Common myeloid progenitor, CD34-positive (primary cell): Measurements from ENCODE around the gene STAT4.

ENCODE experiments used
- CTCF ChIA-PET: fragments of 350-600 bp; sonication (Branson Sonifier 250); formaldehyde crosslinking; loops from one replicate; lab custom pipeline; 2021; ENCODE audit warnings: antibody characterized with exemption; lab: Charles Lee
- POLR2A ChIA-PET: fragments of 350-600 bp; sonication (Branson Sonifier 250); formaldehyde crosslinking; loops from one replicate; lab custom pipeline; 2021; ENCODE audit warnings: antibody characterized with exemption; lab: Charles Lee
- DNase-seq, 3 donors: peaks; one replicate each; pipeline versions ENCODE4 v3.0.0 to v3.0.0-alpha.2; 2013
- H3K27ac ChIP-seq, 2 experiments: 1 replicate in 1 of 2; 2 replicates in 1 of 2; pipeline ENCODE4 v1.7.0; 2013; ENCODE audit warnings: inconsistent platforms in 2 of 2, low read length in 2 of 2, mild to moderate bottlenecking in 2 of 2, low read depth in 1 of 2, moderate library complexity in 1 of 2; ENCODE audit not compliant: severe bottlenecking in 2 of 2, insufficient read depth in 1 of 2, poor library complexity in 1 of 2
- H3K27me3 ChIP-seq, 5 experiments: replicated peaks in 2 of 5; 1 replicate in 3 of 5; 2 replicates in 2 of 5; pipeline versions ENCODE4 v1.6.1 to v1.7.0; 2013; ENCODE audit warnings: low read length in 4 of 5, mild to moderate bottlenecking in 2 of 5, moderate library complexity in 2 of 5, inconsistent platforms in 1 of 5; ENCODE audit not compliant: insufficient read depth in 5 of 5, control insufficient read depth in 4 of 5
- H3K36me3 ChIP-seq, 4 experiments: 1 replicate in 2 of 4; 2 replicates in 2 of 4; pipeline versions ENCODE4 v1.6.1 to v1.7.0; 2013; ENCODE audit warnings: low read length in 3 of 4, control low read depth in 1 of 4, mild to moderate bottlenecking in 1 of 4; ENCODE audit not compliant: control insufficient read depth in 4 of 4, insufficient read depth in 4 of 4
- H3K4me1 ChIP-seq, 4 experiments: 1 replicate in 3 of 4; 2 replicates in 1 of 4; pipeline versions ENCODE4 v1.6.1 to v1.7.1; 2013; ENCODE audit warnings: low read length in 3 of 4, mild to moderate bottlenecking in 3 of 4, control low read depth in 1 of 4, inconsistent platforms in 1 of 4, moderate library complexity in 1 of 4; ENCODE audit not compliant: control insufficient read depth in 4 of 4, insufficient read depth in 4 of 4; ENCODE audit errors: control extremely low read depth in 1 of 4
- H3K4me3 ChIP-seq, 7 experiments: 1 replicate in 4 of 7; 2 replicates in 3 of 7; pipeline versions ENCODE4 v1.5.1 to v1.7.0; 2013; ENCODE audit warnings: mild to moderate bottlenecking in 7 of 7, low read length in 6 of 7, moderate library complexity in 6 of 7, inconsistent platforms in 2 of 7, low read depth in 2 of 7, control low read depth in 1 of 7; ENCODE audit not compliant: insufficient read depth in 4 of 7, control insufficient read depth in 1 of 7; ENCODE audit errors: extremely low read depth in 1 of 7
- H3K9me3 ChIP-seq, 5 experiments: 1 replicate in 4 of 5; 2 replicates in 1 of 5; pipeline versions ENCODE4 v1.6.1 to v1.7.1; 2013; ENCODE audit warnings: low read length in 4 of 5, mild to moderate bottlenecking in 2 of 5, inconsistent platforms in 1 of 5, low read depth in 1 of 5, moderate library complexity in 1 of 5; ENCODE audit not compliant: control insufficient read depth in 4 of 5, insufficient read depth in 2 of 5; ENCODE audit errors: control extremely low read depth in 1 of 5
- WGBS: methylation state at CpG from one replicate; pipeline ENCODE4 v1.1.5; 2013; ENCODE audit not compliant: insufficient coverage; 5-methylcytosine and 5-hydroxymethylcytosine counted together

Gene STAT4

GRCh38 chr2:191056228-191056627 lies 94.6 kb downstream of the STAT4 start:
- Histone ChIP-seq H3K4me3 (peak overlapping the region in 2 of 7 experiments; percentile 16 to 54), H3K4me1 (peaks cover 8 to 23% (median 18%) of the 10 kb centered on the region in 4 experiments), H3K27ac (no peak overlapping the region), H3K9me3 (no peaks in the 10 kb centered on the region), H3K27me3 (no peaks in the 10 kb centered on the region), H3K36me3 (no peaks in the 10 kb centered on the region)
- peak; percentile 28 to 68 (median 62) for DNase-seq
- CTCF ChIA-PET = interaction anchor here (1.2 to 12.1 kb wide), 2 partner anchors 94 to 101 kb away, joined by 3 to 250 read pairs; no protein-coding TSS in a partner anchor
- WGBS = 83% methylated on average over 1 of the region's 2 CpGs
- POLR2A ChIA-PET = no interaction called here

GRCh38 chr2:191053256-191053655 lies 97.5 kb downstream of the STAT4 start:
- no peaks in the 10 kb centered on the region for H3K27me3 ChIP-seq
- no peaks in the 10 kb centered on the region for H3K9me3 ChIP-seq
- no peak for DNase-seq
- ChIA-PET POLR2A (interaction anchor here (0.6 kb wide), 1 partner anchor 765 kb away, joined by 3 read pairs; no protein-coding TSS in a partner anchor), CTCF (interaction anchor here (1.0 to 12.1 kb wide), 14 partner anchors 10 to 469 kb away, joined by 3 to 250 read pairs (median 11); partner anchors contain the start of genes STAT1 and STAT4)
- peaks cover 9 to 29% (median 18%) of the 10 kb centered on the region in 4 experiments for H3K4me1 ChIP-seq
- no peaks in the 10 kb centered on the region for H3K36me3 ChIP-seq
- WGBS = 97% methylated on average over 5 of the region's 6 CpGs
- no peak overlapping the region for H3K4me3 ChIP-seq
- H3K27ac ChIP-seq = no peak overlapping the region

DNA sequence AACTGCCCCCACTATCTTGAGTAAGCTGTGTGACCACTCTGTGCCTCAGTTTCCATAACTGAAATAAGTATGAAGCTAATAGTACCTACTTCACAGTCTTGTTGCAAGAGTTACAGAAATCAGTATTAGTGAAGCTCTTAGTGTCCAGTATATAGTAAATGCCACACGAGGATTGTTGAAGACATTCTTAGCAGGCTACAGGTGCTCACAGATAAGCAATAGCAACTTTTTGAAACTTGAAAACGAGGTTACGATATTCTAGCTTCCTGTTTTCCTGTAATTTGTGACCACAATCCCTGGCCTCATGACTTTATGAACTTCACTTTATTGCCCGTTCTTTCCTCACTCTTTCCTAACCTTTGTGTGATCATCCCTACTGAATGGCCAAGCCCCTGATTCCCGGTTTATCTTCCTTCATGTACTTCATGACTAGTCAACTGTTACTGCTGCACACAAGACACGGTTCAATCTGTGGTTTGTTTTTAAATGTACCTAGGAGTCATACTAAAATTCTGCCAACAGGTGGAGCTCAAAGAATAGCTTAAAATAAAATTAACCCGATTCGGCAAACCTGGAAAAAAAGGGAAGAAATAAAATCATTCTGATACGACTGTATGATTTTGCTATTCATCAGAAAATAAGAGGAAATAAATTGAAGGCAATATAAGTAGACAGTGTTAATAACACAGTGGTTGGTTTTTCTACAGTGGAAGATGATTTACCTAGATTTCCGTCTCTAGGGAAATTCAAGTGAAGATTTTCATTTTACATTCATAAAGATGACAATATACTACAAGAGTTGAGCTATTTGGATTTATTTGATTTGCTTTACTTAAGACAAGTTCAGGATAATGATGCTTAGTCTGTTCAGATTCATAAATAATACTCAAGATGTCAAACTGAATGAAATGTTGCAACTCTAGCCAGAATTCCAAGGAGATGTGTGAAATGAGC lies 98.7 kb downstream of the STAT4 start:
- CTCF ChIA-PET = interaction anchor here (0.7 to 12.1 kb wide), 27 partner anchors 11 to 487 kb away, joined by 3 to 250 read pairs (median 6); partner anchors contain the start of genes STAT1 and STAT4
- H3K27me3 ChIP-seq = no peaks in the 10 kb centered on the region
- 1% methylated on average over 6 of the region's 10 CpGs for WGBS
- no peak overlapping the region for H3K27ac ChIP-seq
- POLR2A ChIA-PET = interaction anchor here (0.6 kb wide), 1 partner anchor 377 kb away, joined by 3 read pairs; no protein-coding TSS in a partner anchor
- peak overlapping the region in 6 of 7 experiments; percentile 19 to 62 (median 36) for H3K4me3 ChIP-seq
- peaks cover 9 to 27% (median 18%) of the 10 kb centered on the region in 4 experiments for H3K4me1 ChIP-seq
- peak; percentile 76 to 88 (median 85) for DNase-seq
- no peaks in the 10 kb centered on the region for H3K9me3 ChIP-seq
- H3K36me3 ChIP-seq = no peaks in the 10 kb centered on the region

DNA sequence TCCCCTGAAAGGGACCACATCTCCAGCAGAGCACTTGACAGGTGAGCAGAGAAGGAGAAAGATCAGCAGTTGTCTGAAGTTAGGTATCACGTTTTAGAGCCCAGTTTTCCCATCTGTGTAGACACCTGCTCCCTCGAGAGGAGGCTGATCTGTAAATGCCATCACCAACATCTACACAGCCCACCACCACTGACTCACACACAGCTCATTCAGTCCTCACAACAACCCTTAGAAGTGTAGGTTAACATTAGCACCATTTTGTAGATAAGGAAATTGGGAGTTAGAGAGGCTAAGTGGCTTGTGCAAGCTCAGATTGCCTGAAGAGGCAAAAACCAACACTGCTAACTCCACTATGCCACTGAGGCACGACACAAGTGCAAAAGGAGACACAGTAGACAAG lies 99.6 kb downstream of the STAT4 start:
- H3K27me3 ChIP-seq = no peaks in the 10 kb centered on the region
- WGBS = 100% methylated on average over 1 of the region's 3 CpGs
- peaks cover 4 to 18% (median 10%) of the 10 kb centered on the region in 4 experiments for H3K4me1 ChIP-seq
- POLR2A ChIA-PET = no interaction called here
- CTCF ChIA-PET = interaction anchor here (0.8 to 12.1 kb wide), 15 partner anchors 10 to 475 kb away, joined by 3 to 250 read pairs (median 9); partner anchors contain the start of gene STAT4
- no peak overlapping the region for H3K4me3 ChIP-seq
- H3K27ac ChIP-seq = no peak overlapping the region
- H3K36me3 ChIP-seq = no peaks in the 10 kb centered on the region
- no peaks in the 10 kb centered on the region for H3K9me3 ChIP-seq
- DNase-seq = no peak

- no peak for DNase-seq
- 100% methylated on average over 1 of the region's 1 CpG for WGBS
- Histone ChIP-seq H3K27me3 (no peaks in the 10 kb centered on the region), H3K9me3 (no peaks in the 10 kb centered on the region), H3K4me1 (peaks cover 4 to 15% (median 8%) of the 10 kb centered on the region in 4 experiments), H3K27ac (no peak overlapping the region), H3K4me3 (no peak overlapping the region), H3K36me3 (no peaks in the 10 kb centered on the region)
- ChIA-PET POLR2A (no interaction called here), CTCF (interaction anchor here (0.8 to 12.1 kb wide), 11 partner anchors 8 to 501 kb away, joined by 3 to 250 read pairs (median 15); partner anchors contain the start of gene STAT4)
These were observed 100.2 kb downstream of the STAT4 start for GRCh38 chr2:191050640-191050987.

DNA sequence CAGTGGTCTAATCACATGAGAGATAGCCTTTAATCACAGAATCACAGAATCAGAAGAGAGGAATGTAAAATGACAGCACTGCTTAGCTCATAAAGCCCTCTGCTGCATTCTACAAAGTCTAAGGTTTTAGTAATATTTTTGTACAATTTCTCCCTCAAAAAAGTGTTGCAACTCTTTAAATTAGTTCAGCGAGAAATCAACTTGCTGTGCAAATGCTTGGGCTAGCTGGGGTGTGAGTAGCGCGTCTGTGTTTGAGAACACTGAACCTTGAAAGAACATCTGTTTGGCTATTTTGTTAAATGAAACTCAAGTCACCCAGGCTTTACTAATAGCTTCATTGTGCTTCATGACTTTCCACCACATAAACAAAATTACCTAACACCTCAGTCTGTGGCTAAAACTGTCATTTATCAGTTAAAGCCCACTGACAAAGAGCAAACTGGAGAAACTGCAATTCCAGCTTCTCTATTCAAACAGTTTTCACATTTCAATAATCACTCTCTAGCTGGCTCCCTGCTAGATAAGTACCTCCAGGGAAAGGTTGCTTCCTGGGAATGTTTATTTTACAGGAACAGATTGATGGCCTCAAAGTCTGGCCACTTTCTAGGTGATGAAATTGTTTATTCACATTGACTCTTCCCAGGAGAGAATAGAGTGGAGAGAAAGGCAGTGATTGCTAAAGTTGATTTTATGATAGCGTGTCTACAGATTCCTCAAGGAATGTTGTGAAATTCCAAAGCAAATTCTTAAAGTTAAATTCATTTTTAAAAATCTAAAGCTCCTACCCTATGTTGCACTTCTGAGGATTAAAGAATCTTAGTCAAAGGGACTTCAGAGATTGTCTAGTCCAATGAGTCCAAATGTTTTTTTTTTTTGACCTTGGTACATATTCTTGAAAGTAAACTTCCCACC lies 100.8 kb downstream of the STAT4 start:
- Histone ChIP-seq H3K36me3 (no peaks in the 10 kb centered on the region), H3K4me1 (peaks cover 4 to 15% (median 8%) of the 10 kb centered on the region in 4 experiments), H3K27ac (no peak overlapping the region), H3K4me3 (no peak overlapping the region), H3K27me3 (no peaks in the 10 kb centered on the region), H3K9me3 (no peaks in the 10 kb centered on the region)
- CTCF ChIA-PET = interaction anchor here (1.0 to 12.1 kb wide), 10 partner anchors 9 to 502 kb away, joined by 3 to 250 read pairs (median 16); partner anchors contain the start of gene STAT4
- POLR2A ChIA-PET = no interaction called here
- 67% methylated on average over 1 of the region's 4 CpGs for WGBS
- DNase-seq = peak in 1 of 3 donors; percentile 15
